ENCODE results near the gene OR7C1. TPM values are rescaled to one million over a fixed set of nuclear protein-coding genes. Genes with fewer than 3 reads are reported as not detected.
A peak's percentile ranks its signal among the peaks of the same experiment; 100 is the strongest.
"Not testable (repeated sequence)": the region's sequence is repeated elsewhere in the genome, so short reads cannot be mapped to it uniquely, and the experiment has no call there.

The OR7C1 gene
- polyA plus RNA-seq, 1 of the 3 experiments (the other 2 are of a cell fraction) = not detected

- no peaks in the 10 kb centered on the region for H3K9me3 ChIP-seq
- H4K20me1 ChIP-seq (ENCODE audit: insufficient read depth) = no peaks in the 10 kb centered on the region
- ChIA-PET CTCF (interaction anchor here (1.8 kb wide), 1 partner anchor 10 kb away, joined by 7 read pairs; no protein-coding TSS in a partner anchor), POLR2A (no interaction called here)
- no peaks in the 10 kb centered on the region for H3F3A ChIP-seq (replicated peaks; ENCODE audit: insufficient read depth)
- H3K27ac ChIP-seq (ENCODE audit: low read depth in 2 of 2, low read length in 1 of 2) = no peak overlapping the region
- H3K4me2 ChIP-seq = no peak overlapping the region
- H3K4me3 ChIP-seq (ENCODE audit: low read depth in 2 of 2, low read length in 1 of 2) = no peak overlapping the region
- no peaks in the 10 kb centered on the region for H3K36me3 ChIP-seq (replicated peaks in 1 of 2; ENCODE audit: control insufficient read depth in 1 of 2, insufficient read depth in 2 of 2, low read length in 1 of 2)
- H3K4me1 ChIP-seq (ENCODE audit: control insufficient read depth in 1 of 2, insufficient read depth in 2 of 2, low read depth in 1 of 2, low read length in 1 of 2) = no peaks in the 10 kb centered on the region
- WGBS (ENCODE audit: low lambda C conversion rate) = 11% methylated on average over 11 of the region's 11 CpGs
- TF ChIP-seq SIN3A (IDR thresholded peaks at IDR 0.05; ENCODE audit: borderline replicate concordance, low read depth, low read length) = no peak
- DNase-seq = no peak
- no peaks in the 10 kb centered on the region for H3K79me2 ChIP-seq (ENCODE audit: insufficient read depth)
- 0 out of 2 replicates have a peak, but pooled peaks cover 4% of the 10 kb centered on the region for H3K9me2 ChIP-seq
- no peak overlapping the region for H2AFZ ChIP-seq (ENCODE audit: low read depth)
- no peak overlapping the region for H3K9ac ChIP-seq
- peaks cover 24% of the 10 kb centered on the region; the same call in 1 of the 2 replicates for H3K27me3 ChIP-seq (ENCODE audit: insufficient read depth)
Measured at GRCh38 chr19:14796021-14796420, 39.0 kb downstream of the OR7C1 start.

GRCh38 chr19:14795078-14795721, 39.8 kb downstream of the OR7C1 start:
- no peak for DNase-seq

GRCh38 chr19:14792250-14792649, 42.7 kb downstream of the OR7C1 start:
- H3K9me3 ChIP-seq; H3F3A ChIP-seq (replicated peaks; ENCODE audit: insufficient read depth); H3K79me2 ChIP-seq (ENCODE audit: insufficient read depth); H3K27ac ChIP-seq (ENCODE audit: low read depth in 2 of 2, low read length in 1 of 2); CTCF ChIA-PET; H3K9ac ChIP-seq; H3K9me2 ChIP-seq; DNase-seq; H3K4me3 ChIP-seq (ENCODE audit: low read depth in 2 of 2, low read length in 1 of 2); H3K4me2 ChIP-seq; H3K36me3 ChIP-seq (replicated peaks in 1 of 2; ENCODE audit: control insufficient read depth in 1 of 2, insufficient read depth in 2 of 2, low read length in 1 of 2); POLR2A ChIA-PET; H4K20me1 ChIP-seq (ENCODE audit: insufficient read depth); H2AFZ ChIP-seq (ENCODE audit: low read depth); H3K27me3 ChIP-seq (ENCODE audit: insufficient read depth); H3K4me1 ChIP-seq (ENCODE audit: control insufficient read depth in 1 of 2, insufficient read depth in 2 of 2, low read depth in 1 of 2, low read length in 1 of 2): not testable (repeated sequence)
- WGBS (ENCODE audit: low lambda C conversion rate) = 20% methylated on average over 6 of the region's 6 CpGs

More at GRCh38 chr19:14795078-14795721, 39.8 kb downstream of the OR7C1 start:
- Histone ChIP-seq H3K27me3 (ENCODE audit: insufficient read depth) (peaks cover 24% of the 10 kb centered on the region; the same call in 1 of the 2 replicates), H3K27ac (ENCODE audit: low read depth in 2 of 2, low read length in 1 of 2) (no peak overlapping the region), H3K9me2 (0 out of 2 replicates have a peak, but pooled peaks cover 4% of the 10 kb centered on the region), H3K9me3 (no peaks in the 10 kb centered on the region), H3K4me3 (ENCODE audit: low read depth in 2 of 2, low read length in 1 of 2) (no peak overlapping the region), H3K4me1 (ENCODE audit: control insufficient read depth in 1 of 2, insufficient read depth in 2 of 2, low read depth in 1 of 2, low read length in 1 of 2) (no peaks in the 10 kb centered on the region), H3K36me3 (replicated peaks in 1 of 2; ENCODE audit: control insufficient read depth in 1 of 2, insufficient read depth in 2 of 2, low read length in 1 of 2) (no peaks in the 10 kb centered on the region), H4K20me1 (ENCODE audit: insufficient read depth) (no peaks in the 10 kb centered on the region), H3K4me2 (no peak overlapping the region), H3K9ac (no peak overlapping the region), H3F3A (replicated peaks; ENCODE audit: insufficient read depth) (no peaks in the 10 kb centered on the region), H2AFZ (ENCODE audit: low read depth) (no peak overlapping the region), H3K79me2 (ENCODE audit: insufficient read depth) (no peaks in the 10 kb centered on the region)
- CTCF ChIA-PET = interaction anchor here (1.8 kb wide), 1 partner anchor 9 kb away, joined by 7 read pairs; no protein-coding TSS in a partner anchor
- 5% methylated on average over 5 of the region's 5 CpGs for WGBS (ENCODE audit: low lambda C conversion rate)
- TF ChIP-seq REST (IDR thresholded peaks at IDR 0.05; ENCODE audit: low read depth, low read length) (peak; percentile 42; the same call in 1 of the 2 replicates), ZBTB33 (IDR thresholded peaks at IDR 0.05; ENCODE audit: borderline replicate concordance, low read depth) (no peak)
- POLR2A ChIA-PET = no interaction called here
